ENCODE data around the gene GRAMD1A. TPM values are rescaled to one million over a fixed set of nuclear protein-coding genes. Genes with fewer than 3 reads are reported as not detected.
"Not testable (repeated sequence)": the region's sequence is repeated elsewhere in the genome, so short reads cannot be mapped to it uniquely, and the experiment has no call there.

The GRAMD1A gene
- total RNA-seq, 1 experiment from 2014 or later, result 49.4 TPM

GRCh38 chr19:35005256-35005977, 5.3 kb downstream of the GRAMD1A start:
- no peaks in the 10 kb centered on the region for H3K4me1 ChIP-seq
- no peak overlapping the region for H3K27ac ChIP-seq
- peaks cover 13% of the 10 kb centered on the region; the same call in 1 of the 2 replicates for H3K36me3 ChIP-seq
- no peaks in the 10 kb centered on the region for H3K9me3 ChIP-seq (replicated peaks)
- no peaks in the 10 kb centered on the region for H3K27me3 ChIP-seq
- DNase-seq, result no peak
- H3K4me3 ChIP-seq, result no peak overlapping the region

GRCh38 chr19:35006007-35006341, 5.9 kb downstream of the GRAMD1A start:
- H3K27ac ChIP-seq; H3K9me3 ChIP-seq (replicated peaks); H3K4me1 ChIP-seq; H3K4me3 ChIP-seq; H3K27me3 ChIP-seq; DNase-seq: not testable (repeated sequence)
- H3K36me3 ChIP-seq, result peaks cover 16% of the 10 kb centered on the region; the same call in 1 of the 2 replicates

GRCh38 chr19:35006342-35006998, 6.3 kb downstream of the GRAMD1A start:
- Histone ChIP-seq H3K27me3 (no peaks in the 10 kb centered on the region), H3K27ac (no peak overlapping the region), H3K36me3 (peaks cover 17% of the 10 kb centered on the region), H3K4me3 (no peak overlapping the region), H3K9me3 (replicated peaks) (no peaks in the 10 kb centered on the region), H3K4me1 (no peaks in the 10 kb centered on the region)
- no peak for DNase-seq

- Histone ChIP-seq H3K36me3 (peaks cover 21% of the 10 kb centered on the region), H3K4me3 (no peak overlapping the region), H3K4me1 (no peaks in the 10 kb centered on the region), H3K27ac (no peak overlapping the region), H3K27me3 (no peaks in the 10 kb centered on the region), H3K9me3 (replicated peaks) (no peaks in the 10 kb centered on the region)
- DNase-seq, result no peak
Observed at GRCh38 chr19:35006999-35007365, 6.9 kb downstream of the GRAMD1A start.

GRCh38 chr19:35007427-35007826, 7.3 kb downstream of the GRAMD1A start:
- H3K27me3 ChIP-seq; DNase-seq; H3K4me1 ChIP-seq; H3K4me3 ChIP-seq; H3K27ac ChIP-seq; H3K9me3 ChIP-seq (replicated peaks): not testable (repeated sequence)
- peaks cover 23% of the 10 kb centered on the region for H3K36me3 ChIP-seq

- no peaks in the 10 kb centered on the region for H3K27me3 ChIP-seq
- H3K36me3 ChIP-seq, result peaks cover 28% of the 10 kb centered on the region
- H3K4me3 ChIP-seq, result no peak overlapping the region
- H3K27ac ChIP-seq, result no peak overlapping the region
- no peaks in the 10 kb centered on the region for H3K9me3 ChIP-seq (replicated peaks)
- H3K4me1 ChIP-seq, result no peaks in the 10 kb centered on the region
- no peak for DNase-seq
Observed at GRCh38 chr19:35008891-35009341, 8.8 kb downstream of the GRAMD1A start.

- Histone ChIP-seq H3K9me3 (replicated peaks) (no peaks in the 10 kb centered on the region), H3K36me3 (peaks cover 31% of the 10 kb centered on the region), H3K4me1 (no peaks in the 10 kb centered on the region), H3K27ac (no peak overlapping the region), H3K4me3 (no peak overlapping the region), H3K27me3 (no peaks in the 10 kb centered on the region)
- no peak for DNase-seq
Observed at GRCh38 chr19:35009424-35010415, 9.6 kb downstream of the GRAMD1A start.

GRCh38 chr19:35011091-35011689, 11.1 kb downstream of the GRAMD1A start:
- no peak for DNase-seq
- Histone ChIP-seq H3K27ac (no peak overlapping the region), H3K4me1 (no peaks in the 10 kb centered on the region), H3K9me3 (replicated peaks) (no peaks in the 10 kb centered on the region), H3K36me3 (peaks cover 32% of the 10 kb centered on the region), H3K27me3 (no peaks in the 10 kb centered on the region), H3K4me3 (no peak overlapping the region)

- H3K4me3 ChIP-seq, result no peak overlapping the region
- no peaks in the 10 kb centered on the region for H3K9me3 ChIP-seq (replicated peaks)
- H3K36me3 ChIP-seq, result peaks cover 33% of the 10 kb centered on the region
- H3K27ac ChIP-seq, result no peak overlapping the region
- no peak for DNase-seq
- no peaks in the 10 kb centered on the region for H3K27me3 ChIP-seq
- H3K4me1 ChIP-seq, result no peaks in the 10 kb centered on the region
Observed at GRCh38 chr19:35011737-35012682, 11.9 kb downstream of the GRAMD1A start.

GRCh38 chr19:35013041-35013819, 13.1 kb downstream of the GRAMD1A start:
- peak; percentile 68 to 75 for DNase-seq
- peaks cover 40% of the 10 kb centered on the region for H3K36me3 ChIP-seq
- H3K27me3 ChIP-seq, result no peaks in the 10 kb centered on the region
- H3K4me1 ChIP-seq, result no peaks in the 10 kb centered on the region
- H3K27ac ChIP-seq, result 0 out of 2 replicates have a peak overlapping the region, but pooled peaks have one; percentile 8
- H3K9me3 ChIP-seq (replicated peaks), result no peaks in the 10 kb centered on the region
- H3K4me3 ChIP-seq, result no peak overlapping the region

- peaks cover 44% of the 10 kb centered on the region for H3K36me3 ChIP-seq
- DNase-seq, result no peak
- no peaks in the 10 kb centered on the region for H3K27me3 ChIP-seq
- H3K4me3 ChIP-seq, result no peak overlapping the region
- no peak overlapping the region for H3K27ac ChIP-seq
- H3K4me1 ChIP-seq, result no peaks in the 10 kb centered on the region
- no peaks in the 10 kb centered on the region for H3K9me3 ChIP-seq (replicated peaks)
Observed at GRCh38 chr19:35013820-35014754, 14.0 kb downstream of the GRAMD1A start.

- peaks cover 50% of the 10 kb centered on the region for H3K36me3 ChIP-seq
Observed at GRCh38 chr19:35014774-35015173, 14.7 kb downstream of the GRAMD1A start.

More at GRCh38 chr19:35014774-35015173, 14.7 kb downstream of the GRAMD1A start:
- not testable (repeated sequence) for H3K27me3 ChIP-seq; H3K27ac ChIP-seq; H3K4me3 ChIP-seq; H3K9me3 ChIP-seq (replicated peaks); H3K4me1 ChIP-seq; DNase-seq

All from SJCRH30 (cell line).